Limb (tissue), 2 donors: ENCODE results near the gene ASB2.

ENCODE experiments used
- DNase-seq, 2 donors: peaks; one replicate each; pipeline ENCODE4 v3.0.0-alpha.2; 2016; ENCODE audit errors: extremely low spot score in 2 of 2

Gene ASB2

GRCh38 chr14:93976477-93977057, at the start of gene ASB2:
TSS of gene ASB2 (minus strand) at chr14:93976570. CDS start at chr14:93964539, 12,031 bp downstream.
- DNase-seq: no peak

- no peak for DNase-seq
Observed at GRCh38 chr14:94025720-94026119, 49.4 kb upstream of the ASB2 start.

- no peak for DNase-seq
Observed at GRCh38 chr14:94024549-94024948, 48.2 kb upstream of the ASB2 start.

GRCh38 chr14:94022532-94023411, 46.4 kb upstream of the ASB2 start:
- DNase-seq: no peak

GRCh38 chr14:94021416-94022157, 45.2 kb upstream of the ASB2 start:
- no peak for DNase-seq

- no peak for DNase-seq
Observed at GRCh38 chr14:94021001-94021400, 44.6 kb upstream of the ASB2 start.

- no peak for DNase-seq
Observed at GRCh38 chr14:94020267-94020666, 43.9 kb upstream of the ASB2 start.

GRCh38 chr14:94019329-94019728, 43.0 kb upstream of the ASB2 start:
- no peak for DNase-seq

GRCh38 chr14:94018308-94018707, 41.9 kb upstream of the ASB2 start:
- no peak for DNase-seq

- no peak for DNase-seq
Observed at GRCh38 chr14:94016446-94016976, 40.1 kb upstream of the ASB2 start.

GRCh38 chr14:94015223-94015622, 38.9 kb upstream of the ASB2 start:
- DNase-seq: no peak

GRCh38 chr14:94014382-94014781, 38.0 kb upstream of the ASB2 start:
- DNase-seq: no peak

- DNase-seq: peak in 1 of 2 donors; percentile 15
Observed at GRCh38 chr14:94011795-94012194, 35.4 kb upstream of the ASB2 start.

- DNase-seq: no peak
Observed at GRCh38 chr14:94010625-94011024, 34.3 kb upstream of the ASB2 start.

GRCh38 chr14:94009767-94010166, 33.4 kb upstream of the ASB2 start:
- no peak for DNase-seq

GRCh38 chr14:94008234-94008633, 31.9 kb upstream of the ASB2 start:
- no peak for DNase-seq

GRCh38 chr14:94005324-94006073, 29.1 kb upstream of the ASB2 start:
- no peak for DNase-seq

GRCh38 chr14:94004015-94004414, 27.6 kb upstream of the ASB2 start:
- DNase-seq: no peak

GRCh38 chr14:94003397-94003796, 27.0 kb upstream of the ASB2 start:
- no peak for DNase-seq

GRCh38 chr14:94001501-94002396, 25.4 kb upstream of the ASB2 start:
- peak; percentile 74 for DNase-seq
